Prostate gland (tissue), 2 donors: Measurements from ENCODE around the gene STARD5. TPM values are rescaled to one million over a fixed set of nuclear protein-coding genes. Genes with fewer than 3 reads are reported as not detected.
A peak's percentile ranks its signal among the peaks of the same experiment; 100 is the strongest.

Experiments
- DNase-seq: peaks from one replicate; pipeline ENCODE4 v3.0.0-alpha.2; 2019; ENCODE audit warnings: low spot score
- H3K27ac ChIP-seq, 2 donors: fragments of 200-600 bp; sonication (generic); 2 replicates each; pipeline ENCODE4 v1.5.1; 2017 to 2019
- H3K27me3 ChIP-seq: fragments of 200-600 bp; sonication (generic); replicated peaks from 2 replicates; pipeline ENCODE4 v1.5.1; 2019; ENCODE audit not compliant: insufficient read depth
- H3K36me3 ChIP-seq, 2 donors: fragments of 200-600 bp; sonication (generic); 1 replicate in 1 of 2; 2 replicates in 1 of 2; pipeline versions ENCODE4 v1.5.1 to v1.8.1; 2017 to 2019
- H3K4me1 ChIP-seq: fragments of 200-600 bp; sonication (generic); replicated peaks from 2 replicates; pipeline ENCODE4 v1.5.1; 2019
- H3K4me3 ChIP-seq, 2 donors: fragments of 200-600 bp; sonication (generic); 2 replicates each; pipeline ENCODE4 v1.5.1; 2017 to 2019
- H3K9me3 ChIP-seq: fragments of 200-600 bp; sonication (generic); 2 replicates; pipeline ENCODE4 v1.5.1; 2017
- CTCF ChIP-seq, 4 experiments: fragments of 200-600 bp in 2 of 4; fragments of 450-650 bp in 2 of 4; sonication (generic) in 2 of 4; IDR thresholded peaks; 1 replicate in 3 of 4; 2 replicates in 1 of 4; pipeline ENCODE4 v1.5.1; 2016 to 2019; ENCODE audit warnings: antibody characterized with exemption in 4 of 4, mild to moderate bottlenecking in 2 of 4, moderate library complexity in 2 of 4
- POLR2A ChIP-seq: fragments of 450-650 bp; IDR thresholded peaks from one replicate; pipeline ENCODE4 v1.6.1; 2016; ENCODE audit warnings: antibody characterized with exemption, mild to moderate bottlenecking
- POLR2AphosphoS5 ChIP-seq: sonication (generic); formaldehyde crosslinking; IDR thresholded peaks from one replicate; pipeline ENCODE4 v1.6.1; 2017; ENCODE audit warnings: antibody characterized with exemption
- WGBS: methylation state at CpG from one replicate; pipeline ENCODE4 v1.1.5; 2018; 5-methylcytosine and 5-hydroxymethylcytosine counted together
- intact Hi-C: fragments of 100-400 bp; cut with DNase I; formaldehyde crosslinking; loops from one replicate; pipeline ENCODE4 v1.14.2; 2022
- total RNA-seq, 2 donors: library from RNA; depleted of rRNA; stranded (reverse); fragments of >200 nt; gene quantifications; one replicate each; pipeline ENCODE4 v1.1.0, GENCODE V29; 2016

STARD5 gene
- total RNA-seq, 2 donors from 2014 or later = 19.6 to 23.2 TPM

- Histone ChIP-seq H3K4me3 (no peak overlapping the region), H3K4me1 (peaks cover 4% of the 10 kb centered on the region), H3K9me3 (no peaks in the 10 kb centered on the region), H3K27ac (no peak overlapping the region), H3K27me3 (no peaks in the 10 kb centered on the region), H3K36me3 (no peaks in the 10 kb centered on the region)
- 28% methylated on average over 5 of the region's 5 CpGs for WGBS
- no peak for DNase-seq
- TF ChIP-seq POLR2A = no peak
- TF ChIP-seq POLR2AphosphoS5 = no peak
- TF ChIP-seq CTCF (IDR thresholded peaks at IDR 0.05) = no peak
- intact Hi-C loops = loop anchor here (5.0 to 10.0 kb wide), 2 partner anchors 38 to 65 kb away; no protein-coding TSS in a partner anchor
Measured at GRCh38 chr15:81339321-81339720, 15.4 kb upstream of the STARD5 start.

- Histone ChIP-seq H3K27me3 (no peaks in the 10 kb centered on the region), H3K4me3 (no peak overlapping the region), H3K27ac (peak overlapping the region; percentile 21 to 28), H3K36me3 (no peaks in the 10 kb centered on the region), H3K4me1 (peaks cover 4% of the 10 kb centered on the region), H3K9me3 (no peaks in the 10 kb centered on the region)
- peak; percentile 73 for DNase-seq
- WGBS = 15% methylated on average over 8 of the region's 8 CpGs
- intact Hi-C loops = loop anchor here (5.0 to 10.0 kb wide), 2 partner anchors 39 to 64 kb away; no protein-coding TSS in a partner anchor
- TF ChIP-seq POLR2A = no peak
- TF ChIP-seq POLR2AphosphoS5 = peak; percentile 90
Measured at GRCh38 chr15:81338170-81339007, 14.4 kb upstream of the STARD5 start.

DNA sequence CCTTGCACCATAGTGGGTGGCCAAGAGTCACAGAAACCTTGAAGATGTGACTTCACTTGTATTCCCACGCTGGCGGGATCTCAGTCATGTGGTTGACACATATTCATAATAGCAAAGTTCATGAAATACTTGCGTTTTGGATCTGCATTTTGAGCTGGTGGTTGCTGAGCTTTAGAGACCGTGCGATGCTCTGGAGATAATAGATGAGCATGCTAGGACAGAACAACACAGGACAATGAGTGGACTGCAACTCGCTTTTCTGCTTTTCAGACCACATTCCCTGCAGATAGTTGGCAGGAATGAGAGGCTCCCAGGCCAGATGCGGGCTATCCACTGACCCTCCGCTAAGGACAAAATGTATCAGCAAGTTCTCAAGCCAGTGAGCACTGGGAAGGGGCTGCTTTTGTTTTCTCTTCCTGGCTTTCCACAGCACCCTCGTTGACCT, 13.8 kb upstream of the STARD5 start:
- Histone ChIP-seq H3K4me3 (no peak overlapping the region), H3K9me3 (no peaks in the 10 kb centered on the region), H3K27me3 (no peaks in the 10 kb centered on the region), H3K27ac (peak overlapping the region in 1 of 2 donors; percentile 28), H3K4me1 (peaks cover 4% of the 10 kb centered on the region), H3K36me3 (no peaks in the 10 kb centered on the region)
- 54% methylated on average over 9 of the region's 9 CpGs for WGBS
- intact Hi-C loops = loop anchor here (5.0 to 10.0 kb wide), 2 partner anchors 40 to 63 kb away; no protein-coding TSS in a partner anchor
- DNase-seq = no peak
- TF ChIP-seq CTCF (IDR thresholded peaks at IDR 0.05) = no peak
- TF ChIP-seq POLR2AphosphoS5 = no peak

GRCh38 chr15:81337241-81337640, 13.3 kb upstream of the STARD5 start:
- Histone ChIP-seq H3K36me3 (no peaks in the 10 kb centered on the region), H3K4me1 (peaks cover 4% of the 10 kb centered on the region), H3K9me3 (no peaks in the 10 kb centered on the region), H3K27ac (no peak overlapping the region), H3K4me3 (no peak overlapping the region), H3K27me3 (no peaks in the 10 kb centered on the region)
- WGBS = 74% methylated on average over 3 of the region's 3 CpGs
- DNase-seq = no peak
- TF ChIP-seq POLR2A = no peak
- no peak for TF ChIP-seq POLR2AphosphoS5
- TF ChIP-seq CTCF (IDR thresholded peaks at IDR 0.05) = no peak
- intact Hi-C loops = loop anchor here (5.0 to 10.0 kb wide), 2 partner anchors 40 to 62 kb away; no protein-coding TSS in a partner anchor

DNA sequence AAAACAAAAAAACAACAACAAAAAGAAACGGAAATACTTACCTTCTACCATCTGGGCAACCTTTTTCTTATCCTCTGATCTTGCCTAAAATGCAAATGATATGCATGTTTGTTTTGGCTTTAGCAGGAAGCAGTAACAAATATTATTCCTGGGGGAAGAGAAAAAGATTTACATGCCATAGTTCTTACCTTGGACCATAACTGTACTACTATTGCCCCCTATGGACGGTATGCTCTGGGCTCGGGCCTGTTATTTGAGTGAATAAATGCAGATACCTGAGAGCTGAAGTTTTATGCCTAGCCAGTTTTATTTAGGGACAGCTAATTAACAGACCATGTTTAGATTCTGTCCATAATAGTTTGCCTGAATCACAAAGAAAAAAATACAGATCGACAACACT, 12.6 kb upstream of the STARD5 start:
- Histone ChIP-seq H3K27ac (no peak overlapping the region), H3K4me3 (no peak overlapping the region), H3K36me3 (no peaks in the 10 kb centered on the region), H3K9me3 (no peaks in the 10 kb centered on the region), H3K4me1 (peaks cover 4% of the 10 kb centered on the region), H3K27me3 (no peaks in the 10 kb centered on the region)
- intact Hi-C loops = loop anchor here (5.0 to 10.0 kb wide), 2 partner anchors 41 to 62 kb away; no protein-coding TSS in a partner anchor
- TF ChIP-seq POLR2AphosphoS5 (no peak), POLR2A (no peak), CTCF (IDR thresholded peaks at IDR 0.05) (no peak)
- no peak for DNase-seq
- 91% methylated on average over 4 of the region's 4 CpGs for WGBS
